Measurements from ENCODE around the gene CADM1.

CADM1 gene

GRCh38 chr11:115390441-115390840 lies 113.8 kb downstream of the CADM1 start:
- no peak for TF ChIP-seq CTCF (IDR thresholded peaks at IDR 0.05; ENCODE audit: control insufficient read depth, extremely low read depth, insufficient read depth)
- DNase-seq (ENCODE audit: low read depth), result no peak
- H3K4me3 ChIP-seq (ENCODE audit: low read depth, low read length), result no peak overlapping the region

- no peak for DNase-seq (ENCODE audit: low read depth)
- TF ChIP-seq CTCF (IDR thresholded peaks at IDR 0.05; ENCODE audit: control insufficient read depth, extremely low read depth, insufficient read depth), result no peak
- no peak overlapping the region for H3K4me3 ChIP-seq (ENCODE audit: low read depth, low read length)
Measured at GRCh38 chr11:115389790-115390189, 114.4 kb downstream of the CADM1 start.

- H3K4me3 ChIP-seq (ENCODE audit: low read depth, low read length), result no peak overlapping the region
- DNase-seq (ENCODE audit: low read depth), result no peak
- no peak for TF ChIP-seq CTCF (IDR thresholded peaks at IDR 0.05; ENCODE audit: control insufficient read depth, extremely low read depth, insufficient read depth)
Measured at GRCh38 chr11:115385226-115385625, 119.0 kb downstream of the CADM1 start.

- no peak for TF ChIP-seq CTCF (IDR thresholded peaks at IDR 0.05; ENCODE audit: control insufficient read depth, extremely low read depth, insufficient read depth)
- no peak overlapping the region for H3K4me3 ChIP-seq (ENCODE audit: low read depth, low read length)
Measured at GRCh38 chr11:115384236-115384635, 120.0 kb downstream of the CADM1 start.

GRCh38 chr11:115383431-115383830 lies 120.8 kb downstream of the CADM1 start:
- TF ChIP-seq CTCF (IDR thresholded peaks at IDR 0.05; ENCODE audit: control insufficient read depth, extremely low read depth, insufficient read depth), result no peak
- DNase-seq (ENCODE audit: low read depth), result no peak

More at GRCh38 chr11:115384236-115384635, 120.0 kb downstream of the CADM1 start:
- no peak for DNase-seq (ENCODE audit: low read depth)

GRCh38 chr11:115379528-115379927 lies 124.7 kb downstream of the CADM1 start:
- no peak overlapping the region for H3K4me3 ChIP-seq (ENCODE audit: low read depth, low read length)
- peak; percentile 23; the same call in 1 of the 2 replicates for TF ChIP-seq CTCF (IDR thresholded peaks at IDR 0.05; ENCODE audit: control insufficient read depth, extremely low read depth, insufficient read depth)
- peak; percentile 60 for DNase-seq (ENCODE audit: low read depth)

More at GRCh38 chr11:115383431-115383830, 120.8 kb downstream of the CADM1 start:
- H3K4me3 ChIP-seq (ENCODE audit: low read depth, low read length), result no peak overlapping the region

- no peak for DNase-seq (ENCODE audit: low read depth)
- H3K4me3 ChIP-seq (ENCODE audit: low read depth, low read length), result no peak overlapping the region
- no peak for TF ChIP-seq CTCF (IDR thresholded peaks at IDR 0.05; ENCODE audit: control insufficient read depth, extremely low read depth, insufficient read depth)
Measured at GRCh38 chr11:115378557-115378956, 125.7 kb downstream of the CADM1 start.

Measured in LNCaP clone FGC (cell line).